Measurements from ENCODE around the gene ARFRP1. TPM values are rescaled to one million over a fixed set of nuclear protein-coding genes. Genes with fewer than 3 reads are reported as not detected.

ARFRP1 gene
- total RNA-seq, 1 donor from 2014 or later, result 74.5 TPM

GRCh38 chr20:63703471-63703975 is 4.3 kb downstream of the ARFRP1 start:
- intact Hi-C loops (cut with micrococcal nuclease), result no loop called here

DNA sequence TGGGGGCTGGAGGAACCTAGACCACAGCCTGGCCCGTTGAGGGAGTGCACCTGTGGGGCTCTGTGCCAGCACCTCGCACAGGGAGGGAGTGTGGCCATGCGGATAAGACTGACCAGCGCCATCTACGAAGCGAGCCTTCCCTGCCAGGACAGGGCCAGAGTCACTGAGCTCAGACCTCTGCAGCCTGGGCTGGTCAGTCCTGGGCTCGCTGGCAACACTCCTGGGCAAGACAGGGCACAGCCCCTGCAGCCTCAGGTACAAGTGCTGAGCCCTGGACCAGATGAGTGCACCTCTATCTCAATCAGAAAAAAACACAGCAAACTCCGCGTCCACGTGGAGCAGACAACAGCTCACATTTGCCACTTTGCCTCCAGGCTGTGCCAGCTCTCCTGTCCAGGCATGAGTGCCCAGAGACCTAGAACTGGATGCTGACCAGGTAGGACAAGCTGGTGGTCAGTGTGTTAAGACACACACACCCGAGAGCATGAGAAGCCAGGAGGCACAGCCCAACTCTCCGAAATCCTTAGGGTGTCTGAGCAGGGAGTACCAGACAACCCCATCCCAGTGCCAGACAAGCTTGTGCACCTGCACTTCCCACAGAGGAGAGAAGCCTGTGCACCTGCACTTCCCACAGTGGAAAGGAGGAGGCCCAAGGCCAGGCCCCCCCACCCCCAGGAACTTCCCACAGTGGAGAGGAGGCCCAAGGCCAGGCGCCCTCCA is 4.9 kb downstream of the ARFRP1 start:
- intact Hi-C loops (cut with micrococcal nuclease), result no loop called here

DNA sequence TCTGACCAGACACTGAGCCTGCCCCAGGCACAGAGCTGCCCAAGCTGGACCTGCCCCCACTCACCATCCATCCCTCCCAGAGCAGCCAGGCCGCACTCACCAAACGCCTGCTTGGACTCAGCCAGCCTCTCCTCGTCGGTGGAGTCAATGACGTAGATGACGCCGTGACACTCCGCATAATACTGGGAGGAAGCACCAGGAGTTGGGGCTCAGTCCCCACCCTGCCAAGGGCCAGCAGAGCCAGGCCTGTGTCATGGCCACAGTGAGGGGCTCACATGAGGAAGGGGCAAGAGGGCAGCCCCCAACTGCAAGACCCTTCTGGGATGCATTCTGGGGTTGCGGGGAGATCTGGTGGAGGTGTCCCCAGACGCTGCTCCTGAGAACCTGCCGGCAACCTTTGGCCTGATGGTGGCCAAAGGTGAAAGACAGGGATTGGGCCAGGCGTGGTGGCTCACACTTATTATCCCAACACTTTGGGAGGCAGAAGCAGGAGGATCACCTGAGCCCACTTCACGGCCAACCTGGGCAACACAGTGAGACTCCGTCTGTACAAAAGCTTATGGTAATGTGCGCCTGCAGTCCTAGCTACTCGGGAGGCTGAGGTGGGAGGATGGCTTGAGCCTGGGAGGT is 5.6 kb downstream of the ARFRP1 start:
- intact Hi-C loops (cut with micrococcal nuclease), result no loop called here

DNA sequence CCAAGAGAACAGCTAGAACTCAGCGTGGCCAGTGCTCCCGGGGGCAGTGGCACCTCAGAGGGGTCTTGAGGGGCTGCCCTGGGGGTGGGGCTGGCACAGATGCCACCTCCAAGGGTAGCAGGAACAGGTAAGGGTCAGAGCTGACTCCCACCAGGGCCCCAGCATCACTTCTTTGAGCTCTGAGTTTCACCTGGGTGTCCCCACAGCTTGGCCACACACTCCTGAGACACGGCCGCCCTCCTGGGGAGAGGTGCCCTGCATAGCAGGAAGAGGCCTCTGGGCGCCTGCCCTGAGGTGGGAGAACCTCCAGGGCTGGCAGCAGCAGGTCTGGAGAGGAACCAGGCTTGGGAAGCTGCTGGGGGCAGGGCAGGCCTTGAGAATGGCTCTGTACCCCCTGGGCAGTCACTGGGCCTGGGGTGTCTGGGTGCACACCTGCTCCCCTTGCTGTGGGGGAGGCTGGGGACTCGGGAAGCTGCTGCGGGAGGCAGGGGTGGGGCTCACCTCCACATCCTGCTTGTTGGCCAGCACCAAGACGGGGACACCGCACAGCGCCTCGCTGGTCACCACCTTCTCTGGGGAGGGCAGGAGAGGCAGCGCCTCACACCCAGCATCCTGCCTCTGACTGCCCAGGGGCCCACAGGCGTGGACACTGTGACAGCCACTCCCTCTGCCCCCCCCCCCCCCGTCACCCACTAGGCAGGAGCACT is 6.3 kb downstream of the ARFRP1 start:
- intact Hi-C loops (cut with micrococcal nuclease), result no loop called here

DNA sequence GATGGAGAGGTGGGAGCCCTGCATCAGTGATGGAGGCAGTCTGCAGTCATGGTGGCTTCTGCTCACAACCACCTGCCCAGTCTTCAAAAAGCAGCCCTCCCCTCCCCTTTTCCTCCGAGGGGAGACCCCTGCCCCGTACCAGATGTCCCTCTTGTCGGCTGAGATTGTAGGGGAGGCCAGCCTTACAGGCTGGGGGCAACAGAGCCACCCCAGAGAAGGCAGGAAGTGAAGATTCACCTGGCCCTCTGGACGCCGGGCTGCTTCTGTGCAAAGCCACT is 6.8 kb downstream of the ARFRP1 start:
- intact Hi-C loops (cut with micrococcal nuclease), result no loop called here

DNA sequence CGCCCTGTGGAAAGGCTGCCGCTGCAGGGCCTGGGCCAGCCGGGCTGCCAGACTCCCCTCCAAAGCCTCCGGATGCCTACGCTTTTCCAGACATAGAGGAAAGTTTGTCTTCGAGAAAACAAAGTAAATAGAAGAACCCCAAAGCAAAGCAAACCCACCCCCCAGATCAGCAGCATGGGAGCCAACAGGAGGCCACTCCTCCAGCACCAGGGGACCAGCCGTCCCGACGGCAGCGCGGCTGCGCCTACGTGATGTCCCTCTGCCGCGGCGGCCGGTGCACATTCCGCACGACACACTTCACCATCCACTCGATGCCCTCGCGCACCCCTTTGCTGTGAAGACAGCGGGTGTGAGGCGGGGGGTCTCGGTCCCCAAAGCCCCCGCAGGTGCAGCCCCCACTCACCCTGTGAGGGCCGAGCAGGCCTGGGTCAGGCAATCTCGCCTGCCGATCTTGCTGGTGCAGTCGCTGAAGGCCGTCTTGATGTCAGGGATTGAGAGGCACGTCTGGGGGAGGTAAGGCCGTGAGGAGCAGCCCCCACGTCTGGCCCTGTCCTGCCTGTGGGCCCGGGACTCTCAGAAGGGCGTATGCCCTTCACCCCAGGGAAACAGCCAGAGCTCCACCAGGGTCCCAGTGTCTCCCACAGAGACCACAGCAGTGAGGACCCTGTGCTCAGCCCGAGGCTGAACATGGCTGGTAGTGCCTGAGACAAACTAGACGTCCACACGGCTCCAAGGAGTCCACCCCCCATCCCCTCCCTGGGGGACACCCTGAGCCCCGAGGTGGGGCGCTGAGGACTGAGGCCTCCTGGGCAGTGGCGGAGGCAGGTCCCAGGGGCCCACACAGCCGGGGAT is 7.4 kb downstream of the ARFRP1 start:
- intact Hi-C loops (cut with micrococcal nuclease), result no loop called here

DNA sequence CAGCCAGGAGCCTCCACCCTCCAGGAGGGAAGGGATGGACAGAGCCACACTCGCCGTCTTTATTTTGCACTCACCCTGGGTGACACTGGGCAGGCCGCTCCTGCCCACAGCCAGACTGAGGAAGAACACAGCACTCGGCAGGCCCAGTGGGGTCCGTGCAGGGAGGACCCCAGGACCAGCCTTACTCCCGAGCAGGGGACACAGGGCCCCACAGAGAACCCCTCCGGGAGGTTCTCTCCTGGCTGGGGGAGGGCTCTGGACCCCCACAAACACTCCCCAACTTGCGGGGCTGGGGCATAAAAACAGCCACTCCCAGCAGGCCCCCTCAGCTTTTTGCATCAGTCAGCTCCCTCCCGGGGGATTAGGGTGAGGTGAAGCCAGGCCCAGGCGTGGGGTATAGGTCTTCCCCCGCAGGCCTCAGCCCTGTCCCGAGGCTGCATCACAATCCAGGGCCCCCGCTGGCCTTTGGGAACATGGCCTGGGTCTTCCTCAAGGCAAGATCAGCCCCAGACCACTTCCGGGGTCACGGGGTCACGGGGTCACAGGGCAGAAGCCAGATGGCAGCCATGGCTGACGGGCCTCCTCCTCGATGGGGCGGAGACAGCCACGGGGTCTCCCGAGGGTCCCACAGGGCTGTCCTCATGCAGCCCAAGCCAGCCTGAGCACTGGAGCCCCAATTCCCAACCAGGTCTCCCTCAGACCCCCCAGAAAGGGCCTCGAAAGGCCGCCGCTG is 8.1 kb downstream of the ARFRP1 start:
- intact Hi-C loops (cut with micrococcal nuclease), result no loop called here

DNA sequence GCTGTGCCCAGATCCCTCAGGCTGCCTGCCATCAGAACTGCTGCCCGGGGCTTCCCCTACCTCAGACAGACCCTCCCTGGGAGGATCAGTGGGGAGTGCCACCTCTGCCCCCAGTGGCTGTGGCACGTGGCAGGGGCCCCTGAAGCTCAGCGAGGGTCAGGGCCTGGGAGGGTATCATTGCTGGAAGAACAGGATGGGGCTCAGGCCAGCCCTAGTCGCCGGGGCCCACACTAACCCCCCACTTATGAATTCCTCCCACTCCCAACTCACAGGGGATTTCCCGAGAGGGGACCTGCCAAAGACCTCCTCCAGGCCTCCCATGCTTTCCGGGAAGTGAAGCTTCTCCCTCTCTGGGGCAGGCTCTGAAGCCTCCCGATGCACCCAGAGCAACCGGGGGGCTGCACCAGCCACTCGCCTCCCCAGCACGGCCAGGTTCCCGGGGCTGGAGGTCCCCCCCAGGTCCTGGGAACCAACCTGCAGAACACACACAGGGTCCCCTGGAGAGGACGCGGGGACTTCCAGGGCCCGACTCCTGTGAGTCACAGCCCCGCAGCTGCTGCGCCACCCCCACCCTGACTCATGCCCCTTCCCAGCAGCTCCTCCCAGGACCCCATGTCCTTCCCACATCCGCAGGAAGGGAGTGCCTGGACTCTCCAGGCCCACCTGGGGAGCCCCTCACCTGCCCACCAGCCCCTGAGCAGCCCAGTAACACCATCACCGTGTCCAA is 8.9 kb downstream of the ARFRP1 start:
- intact Hi-C loops (cut with micrococcal nuclease), result loop anchor here (1.0 kb wide), 1 partner anchor 8 kb away; the partner anchor contains the start of gene ARFRP1

DNA sequence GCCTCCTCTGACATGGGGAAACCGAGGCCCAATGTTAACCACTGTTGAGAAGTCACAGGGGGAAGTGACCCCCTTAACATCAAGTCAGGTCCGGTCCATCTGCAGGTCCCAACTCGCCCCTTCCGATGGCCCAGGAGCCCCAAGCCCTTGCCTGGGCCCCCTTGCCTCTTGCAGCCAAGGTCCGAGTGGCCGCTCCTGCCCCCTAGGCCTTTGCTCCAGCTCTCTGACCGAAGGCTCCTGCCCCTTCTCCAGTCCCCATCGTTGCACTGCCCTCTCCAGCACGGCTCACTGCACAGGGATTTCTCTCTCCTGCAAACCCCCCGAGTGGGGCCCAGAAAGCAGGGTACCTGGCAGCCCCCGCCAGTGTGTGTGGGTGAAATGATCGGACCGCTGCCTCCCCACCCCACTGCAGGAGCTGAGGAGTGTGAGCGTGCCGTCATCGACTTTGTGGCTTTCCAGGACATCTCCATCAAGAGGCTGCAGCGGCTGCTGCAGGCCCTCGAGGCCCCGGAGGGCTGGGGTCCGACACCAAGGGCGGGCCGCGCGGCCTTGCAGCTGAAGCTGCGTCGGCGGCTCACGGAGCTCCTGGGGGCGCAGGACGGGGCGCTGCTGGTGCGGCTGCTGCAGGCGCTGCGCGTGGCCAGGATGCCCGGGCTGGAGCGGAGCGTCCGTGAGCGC is 9.8 kb downstream of the ARFRP1 start:
- intact Hi-C loops (cut with micrococcal nuclease), result loop anchor here (1.0 kb wide), 1 partner anchor 9 kb away; the partner anchor contains the start of gene ARFRP1

GRCh38 chr20:63697357-63697867 is 10.4 kb downstream of the ARFRP1 start:
- intact Hi-C loops (cut with micrococcal nuclease), result no loop called here

DNA sequence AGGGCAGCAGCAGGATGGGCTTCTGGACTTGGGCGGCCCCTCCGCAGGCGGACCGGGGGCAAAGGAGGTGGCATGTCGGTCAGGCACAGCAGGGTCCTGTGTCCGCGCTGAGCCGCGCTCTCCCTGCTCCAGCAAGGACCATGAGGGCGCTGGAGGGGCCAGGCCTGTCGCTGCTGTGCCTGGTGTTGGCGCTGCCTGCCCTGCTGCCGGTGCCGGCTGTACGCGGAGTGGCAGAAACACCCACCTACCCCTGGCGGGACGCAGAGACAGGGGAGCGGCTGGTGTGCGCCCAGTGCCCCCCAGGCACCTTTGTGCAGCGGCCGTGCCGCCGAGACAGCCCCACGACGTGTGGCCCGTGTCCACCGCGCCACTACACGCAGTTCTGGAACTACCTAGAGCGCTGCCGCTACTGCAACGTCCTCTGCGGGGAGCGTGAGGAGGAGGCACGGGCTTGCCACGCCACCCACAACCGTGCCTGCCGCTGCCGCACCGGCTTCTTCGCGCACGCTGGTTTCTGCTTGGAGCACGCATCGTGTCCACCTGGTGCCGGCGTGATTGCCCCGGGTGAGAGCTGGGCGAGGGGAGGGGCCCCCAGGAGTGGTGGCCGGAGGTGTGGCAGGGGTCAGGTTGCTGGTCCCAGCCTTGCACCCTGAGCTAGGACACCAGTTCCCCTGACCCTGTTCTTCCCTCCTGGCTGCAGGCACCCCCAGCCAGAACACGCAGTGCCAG is 11.0 kb downstream of the ARFRP1 start, which contains the start of gene TNFRSF6B:
TSS of gene TNFRSF6B (plus strand) at position 25 of the 729 bp plus-strand sequence. CDS start at position 141, 116 bp downstream.
- intact Hi-C loops (cut with micrococcal nuclease), result no loop called here

DNA sequence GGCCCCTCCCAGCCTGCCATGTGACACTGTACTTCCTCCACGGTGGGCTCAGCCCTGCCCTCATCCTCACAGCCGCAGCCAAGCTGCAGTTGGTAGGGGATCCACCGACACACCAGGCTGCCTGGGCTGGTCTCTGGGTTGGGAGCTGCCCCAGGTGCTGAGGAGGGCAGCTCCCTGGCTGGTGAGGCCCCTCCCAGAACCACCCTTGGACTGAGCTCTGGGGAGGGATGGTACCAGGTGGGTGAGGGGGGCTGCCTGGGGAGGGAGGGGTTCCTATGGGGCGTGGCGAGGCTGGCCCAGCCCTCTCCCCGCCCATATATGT is 11.5 kb downstream of the ARFRP1 start:
- intact Hi-C loops (cut with micrococcal nuclease), result no loop called here

GRCh38 chr20:63695424-63696305 is 12.1 kb downstream of the ARFRP1 start:
- intact Hi-C loops (cut with micrococcal nuclease), result no loop called here

- intact Hi-C loops (cut with micrococcal nuclease), result no loop called here
Measured at GRCh38 chr20:63694584-63695423, 13.0 kb downstream of the ARFRP1 start.

GRCh38 chr20:63693733-63694583 is 13.8 kb downstream of the ARFRP1 start:
- intact Hi-C loops (cut with micrococcal nuclease), result no loop called here

Data from T-helper 1 cell treated with Interleukin-12 subunit alpha and Interleukin-12 subunit beta and Interleukin-4 antibody, amounts not matched to agents 30 ng/mL and 1 ng/mL, for 36 hours (primary cell).